GM06990 (cell line): ENCODE results near the gene CD9.

Experiments used
- DNase-seq: peaks from one replicate; pipeline ENCODE4 v3.0.0-alpha.2; 2011; ENCODE audit not compliant: insufficient read length; ENCODE audit errors: extremely low read depth
- H3K27me3 ChIP-seq: replicated peaks from 2 replicates; pipeline ENCODE4 v1.6.0; 2011; ENCODE audit warnings: low read length; ENCODE audit not compliant: control insufficient read depth, insufficient read depth
- H3K36me3 ChIP-seq: 2 replicates; pipeline ENCODE4 v1.5.1; 2011; ENCODE audit warnings: low read length; ENCODE audit not compliant: control insufficient read depth, insufficient read depth
- H3K4me3 ChIP-seq: replicated peaks from 2 replicates; pipeline ENCODE4 v1.5.1; 2011; ENCODE audit warnings: low read depth, mild to moderate bottlenecking, control low read depth, low read length
- CTCF ChIP-seq: IDR thresholded peaks from 2 replicates; pipeline ENCODE4 v1.5.1; 2011; ENCODE audit warnings: low read length, control low read depth, mild to moderate bottlenecking, inconsistent platforms; ENCODE audit not compliant: insufficient read depth, poor library complexity, severe bottlenecking

Gene CD9

DNA sequence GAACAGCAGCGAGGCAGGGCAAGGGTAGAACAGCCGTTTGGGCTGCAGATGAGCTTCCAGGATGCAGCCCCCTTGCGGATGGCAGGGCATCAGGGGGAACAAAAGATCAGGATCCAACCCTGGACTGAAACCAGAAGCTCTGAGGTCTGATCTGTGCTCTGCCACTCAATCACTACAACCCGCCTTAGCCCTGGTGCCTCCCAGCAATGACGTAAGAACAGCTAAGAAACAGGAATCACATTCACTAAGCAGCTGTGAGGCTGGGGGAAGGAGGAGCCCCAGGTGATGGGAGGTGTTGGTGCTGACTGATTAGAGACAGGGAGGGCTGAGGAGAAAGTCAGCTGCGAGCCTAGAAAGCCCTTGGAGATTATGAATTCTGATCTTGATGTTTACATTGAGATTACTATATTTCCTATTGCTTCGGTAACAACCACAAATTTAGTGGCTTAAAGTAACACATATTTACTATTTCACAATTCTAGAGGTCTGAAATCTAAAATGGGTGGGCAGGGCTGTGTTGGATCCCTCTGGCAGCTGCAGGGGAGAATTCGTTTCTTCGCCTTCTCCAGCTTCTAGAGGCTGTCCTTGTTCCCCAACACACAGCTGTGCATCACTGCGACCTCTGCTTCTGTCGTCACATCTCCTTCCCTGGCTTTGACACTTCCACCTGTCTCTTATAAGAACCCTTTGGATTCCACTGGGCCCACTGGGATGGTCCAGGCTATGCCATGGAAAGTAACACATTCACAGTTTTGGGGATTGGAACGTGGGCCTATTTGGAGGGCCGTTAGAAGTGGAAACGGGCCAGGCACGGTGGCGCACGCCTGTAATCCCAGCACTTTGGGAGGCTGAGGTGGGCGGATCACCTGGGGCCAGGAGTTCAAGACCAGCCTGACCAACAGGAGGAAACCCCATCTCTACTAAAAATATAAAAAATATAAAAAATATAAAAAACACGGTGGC lies 6.1 kb upstream of the CD9 start:
- H3K36me3 ChIP-seq = no peaks in the 10 kb centered on the region
- no peak for DNase-seq
- H3K4me3 ChIP-seq = no peak overlapping the region
- H3K27me3 ChIP-seq = peaks cover 9% of the 10 kb centered on the region
- TF ChIP-seq CTCF = no peak

GRCh38 chr12:6195665-6196535 lies 4.3 kb upstream of the CD9 start:
- peaks cover 12% of the 10 kb centered on the region for H3K27me3 ChIP-seq
- peak; percentile 85 for TF ChIP-seq CTCF
- no peak for DNase-seq

GRCh38 chr12:6198051-6198450 lies 2.1 kb upstream of the CD9 start:
- no peak for TF ChIP-seq CTCF

More at GRCh38 chr12:6195665-6196535, 4.3 kb upstream of the CD9 start:
- Histone ChIP-seq H3K36me3 (no peaks in the 10 kb centered on the region), H3K4me3 (no peak overlapping the region)

GRCh38 chr12:6198556-6198955 lies 1.6 kb upstream of the CD9 start:
- no peak for TF ChIP-seq CTCF
- Histone ChIP-seq H3K4me3 (no peak overlapping the region), H3K27me3 (peaks cover 13% of the 10 kb centered on the region), H3K36me3 (no peaks in the 10 kb centered on the region)
- no peak for DNase-seq

More at GRCh38 chr12:6198051-6198450, 2.1 kb upstream of the CD9 start:
- H3K36me3 ChIP-seq = no peaks in the 10 kb centered on the region
- no peak overlapping the region for H3K4me3 ChIP-seq
- no peak for DNase-seq
- H3K27me3 ChIP-seq = peaks cover 13% of the 10 kb centered on the region

DNA sequence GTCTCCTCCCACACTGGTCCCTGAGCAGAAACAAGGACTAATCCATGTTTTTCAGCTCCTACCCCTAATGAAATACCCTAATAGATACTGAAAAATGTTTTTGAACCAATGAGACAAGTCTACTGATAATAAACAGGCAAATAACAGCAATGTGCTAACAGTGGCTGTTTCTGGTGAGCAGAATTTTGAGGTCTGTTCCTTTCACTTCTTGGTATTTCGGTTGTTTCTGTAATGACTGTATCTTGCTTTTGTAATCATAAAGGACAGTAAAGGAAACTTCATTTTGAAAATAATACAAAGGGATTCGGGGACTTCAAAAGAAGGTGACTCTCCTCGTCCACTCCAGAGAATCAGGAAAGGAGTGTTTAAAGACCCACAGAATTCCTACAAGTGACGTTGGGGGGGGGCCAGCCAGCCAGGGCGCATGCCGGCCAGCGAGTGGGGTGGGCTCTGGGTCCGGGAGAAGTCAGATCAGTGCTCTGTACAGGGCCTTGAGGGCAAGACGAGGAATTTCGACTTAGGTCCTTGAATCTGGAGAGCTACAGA lies 1.1 kb upstream of the CD9 start:
- DNase-seq = no peak
- Histone ChIP-seq H3K27me3 (peaks cover 12% of the 10 kb centered on the region), H3K36me3 (no peaks in the 10 kb centered on the region), H3K4me3 (no peak overlapping the region)
- TF ChIP-seq CTCF = no peak
